HepG2 (cell line): Measurements from ENCODE around the gene SDC3. TPM values are rescaled to one million over a fixed set of nuclear protein-coding genes. Genes with fewer than 3 reads are reported as not detected.

ENCODE experiments used
- FUBP1 ChIP-seq: sonication (generic); formaldehyde crosslinking; IDR thresholded peaks from 2 replicates; pipeline ENCODE4 v1.5.1; 2020; ENCODE audit warnings: missing genetic modification reagents, mild to moderate bottlenecking, borderline replicate concordance
- HMGXB4 ChIP-seq, 2 experiments: sonication (generic) in 1 of 2; formaldehyde crosslinking in 1 of 2; IDR thresholded peaks; 2 replicates each; pipeline versions ENCODE4 v1.4.0 to v1.6.1; 2018 to 2020; ENCODE audit warnings: missing genetic modification reagents in 2 of 2, borderline replicate concordance in 1 of 2, low read depth in 1 of 2, mild to moderate bottlenecking in 1 of 2, missing biosample characterization in 1 of 2
- HOXD1 ChIP-seq: sonication (generic); formaldehyde crosslinking; IDR thresholded peaks from 2 replicates; pipeline ENCODE4 v1.5.0; 2020; ENCODE audit warnings: missing genetic modification reagents
- JDP2 ChIP-seq: sonication (generic); formaldehyde crosslinking; IDR thresholded peaks from 2 replicates; pipeline ENCODE4 v1.8.1; 2022; ENCODE audit warnings: missing genetic modification reagents, borderline replicate concordance
- KAT2B ChIP-seq: fragments of 150-350 bp; IDR thresholded peaks from 2 replicates; pipeline ENCODE4 v1.6.1; 2014; ENCODE audit warnings: low read depth, low read length, borderline replicate concordance
- MYPOP ChIP-seq: sonication (generic); formaldehyde crosslinking; IDR thresholded peaks from 2 replicates; pipeline ENCODE4 v1.8.1; 2023; ENCODE audit warnings: mild to moderate bottlenecking, moderate library complexity, missing genetic modification reagents
- NAIF1 ChIP-seq: sonication (generic); formaldehyde crosslinking; IDR thresholded peaks from 2 replicates; pipeline ENCODE4 v1.5.0; 2020; ENCODE audit warnings: mild to moderate bottlenecking, missing genetic modification reagents, borderline replicate concordance
- PRDM10 ChIP-seq: sonication (generic); formaldehyde crosslinking; IDR thresholded peaks from 2 replicates; pipeline ENCODE4 v1.4.0; 2020; ENCODE audit warnings: low read depth, missing genetic modification reagents
- RFXANK ChIP-seq: IDR thresholded peaks from 2 replicates; pipeline ENCODE4 v1.6.1; 2016
- RORA ChIP-seq: sonication (generic); formaldehyde crosslinking; IDR thresholded peaks from 2 replicates; pipeline ENCODE4 v1.5.0; 2020; ENCODE audit warnings: mild to moderate bottlenecking, missing genetic modification reagents, moderate library complexity
- SNAPC2 ChIP-seq: sonication (generic); formaldehyde crosslinking; IDR thresholded peaks from 2 replicates; pipeline ENCODE4 v1.8.1; 2022; ENCODE audit warnings: mild to moderate bottlenecking, missing genetic modification reagents
- ZBED4 ChIP-seq: sonication (generic); formaldehyde crosslinking; IDR thresholded peaks from 2 replicates; pipeline ENCODE4 v1.4.0; 2020; ENCODE audit warnings: missing genetic modification reagents, borderline replicate concordance
- ZNF205 ChIP-seq: IDR thresholded peaks from 2 replicates; pipeline ENCODE4 v1.6.1; 2018; ENCODE audit warnings: missing biosample characterization, missing genetic modification reagents
- ZNF563 ChIP-seq: sonication (generic); formaldehyde crosslinking; IDR thresholded peaks from 2 replicates; pipeline ENCODE4 v1.8.0; 2022; ENCODE audit warnings: mild to moderate bottlenecking, moderate library complexity, missing genetic modification reagents
- ZNF761 ChIP-seq: sonication (generic); formaldehyde crosslinking; conservative IDR thresholded peaks from 2 replicates; pipeline ENCODE4 v1.4.0; 2020; ENCODE audit warnings: mild to moderate bottlenecking, missing genetic modification reagents
- ZZZ3 ChIP-seq: sonication (generic); formaldehyde crosslinking; IDR thresholded peaks from 2 replicates; pipeline ENCODE4 v1.4.0; 2020; ENCODE audit warnings: missing genetic modification reagents, mild to moderate bottlenecking, borderline replicate concordance
- polyA plus RNA-seq, 8 experiments: library from polyadenylated mRNA; depleted of rRNA in 3 of 8; stranded (reverse) in 7 of 8; unstranded in 1 of 8; fragments of >200 nt; fragmentation: Illumina TruSeq in 4 of 8; extraction: Trizol in 4 of 8; gene quantifications; 2 replicates each; pipeline versions ENCODE4 v1.2.1 to v1.2.3, GENCODE V29; 2011 to 2016; ENCODE audit warnings: low read depth in 4 of 8, missing spikeins in 1 of 8, mixed read lengths in 1 of 8; ENCODE audit not compliant: insufficient read depth in 1 of 8
- total RNA-seq, 5 experiments: library from RNA; depleted of rRNA; stranded (reverse); fragments of >200 nt; fragmentation: Illumina TruSeq; extraction: Trizol; gene quantifications; 2 replicates each; pipeline ENCODE4 v1.2.3, GENCODE V29; 2016; ENCODE audit warnings: low read depth in 1 of 5

Gene SDC3
- total and polyA plus RNA-seq, 2 of the 13 experiments (the other 11 are each of a cell fraction or from before 2014, with no cell fraction given): 0.49 to 0.84 TPM

GRCh38 chr1:30892671-30893073, 15.9 kb downstream of the SDC3 start (continued):
- no peak for TF ChIP-seq ZBED4 (CRISPR knock-in tag)
- 0 out of 2 replicates have a peak, but pooled peaks have one; percentile 45 for TF ChIP-seq ZNF205 (CRISPR knock-in tag)
- TF ChIP-seq HOXD1 (CRISPR knock-in tag): no peak
- no peak for TF ChIP-seq ZZZ3 (CRISPR knock-in tag)
- TF ChIP-seq ZNF563 (CRISPR knock-in tag): no peak
- TF ChIP-seq JDP2 (CRISPR knock-in tag): no peak
- TF ChIP-seq NAIF1 (CRISPR knock-in tag): no peak
- TF ChIP-seq FUBP1 (CRISPR knock-in tag): no peak
- no peak for TF ChIP-seq SNAPC2
- no peak for TF ChIP-seq RFXANK
- no peak for TF ChIP-seq KAT2B
- TF ChIP-seq PRDM10 (CRISPR knock-in tag): no peak
- TF ChIP-seq MYPOP (CRISPR knock-in tag): 0 out of 2 replicates have a peak, but pooled peaks have one; percentile 40
- TF ChIP-seq HMGXB4 (CRISPR knock-in tag; IDR thresholded peaks at IDR 0.05; ENCODE audit: borderline replicate concordance in 1 of 2, low read depth in 1 of 2): no peak
- no peak for TF ChIP-seq RORA
- no peak for TF ChIP-seq ZNF761 (CRISPR knock-in tag)
